HL-60/S4 treated with phorbol 12-myristate 13-acetate at 8.2 ng/mL for 4 days and 3 days (cell line): ENCODE measurements around the gene RSRC2.

Experiments used
- in situ Hi-C: fragments of 300-500 bp; cut with MboI; formaldehyde crosslinking; loops from 2 replicates; pipeline ENCODE4 v1.15.0; 2022; ENCODE audit warnings: low sequenced_read_pairs

Gene RSRC2

DNA sequence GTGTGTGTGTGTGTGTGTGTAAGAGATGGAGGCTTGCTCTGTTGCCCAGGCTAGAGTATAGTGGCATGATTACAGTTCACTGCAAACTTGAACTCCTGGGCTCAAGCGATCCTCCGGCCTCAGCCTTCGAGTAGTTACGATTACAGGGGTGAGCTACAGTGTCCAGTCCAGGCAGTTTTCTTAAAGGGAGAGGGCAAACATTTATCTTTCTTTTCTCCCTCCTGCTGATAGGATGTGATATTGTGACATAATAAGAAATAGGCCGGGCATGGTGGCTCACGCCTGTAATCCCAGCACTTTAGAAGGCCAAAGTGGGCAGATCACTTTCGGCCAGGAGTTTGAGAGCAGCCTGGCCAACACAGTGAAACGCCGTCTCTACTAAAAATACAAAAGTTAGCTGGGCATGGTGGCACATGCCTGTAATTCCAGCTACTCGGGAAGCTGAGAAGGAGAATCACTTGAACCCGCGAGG is 72.5 kb downstream of the RSRC2 start:
- in situ Hi-C loops = no loop called here
